Nephron progenitor cell (in vitro differentiated cells): Measurements from ENCODE around the gene CRYBA4.

Experiments used
- DNase-seq: peaks from one replicate; pipeline ENCODE4 v3.0.0; 2021
- H3K27ac Mint-ChIP-seq: 2 replicates; pipeline ENCODE4 v1.8.0; 2021; ENCODE audit warnings: mild to moderate bottlenecking, moderate library complexity, mixed read lengths
- H3K27me3 Mint-ChIP-seq: 2 replicates; pipeline ENCODE4 v1.8.0; 2021; ENCODE audit warnings: mild to moderate bottlenecking, low read depth, mixed read lengths; ENCODE audit not compliant: poor library complexity
- H3K36me3 Mint-ChIP-seq: 2 replicates; pipeline ENCODE4 v1.8.0; 2021; ENCODE audit warnings: low read depth, mixed read lengths
- H3K4me1 Mint-ChIP-seq: 2 replicates; pipeline ENCODE4 v1.8.0; 2021; ENCODE audit warnings: mixed read lengths
- H3K4me3 Mint-ChIP-seq: 2 replicates; pipeline ENCODE4 v1.8.0; 2021; ENCODE audit warnings: mild to moderate bottlenecking, moderate library complexity, mixed read lengths
- H3K9me3 Mint-ChIP-seq: 2 replicates; pipeline ENCODE4 v1.8.0; 2021; ENCODE audit warnings: mild to moderate bottlenecking, moderate library complexity, mixed read lengths
- CTCF ChIP-seq: fragments of 200-600 bp; sonication (generic); IDR thresholded peaks from 2 replicates; pipeline ENCODE4 v1.5.0; 2021; ENCODE audit warnings: antibody characterized with exemption

The CRYBA4 gene

GRCh38 chr22:26579331-26579886, 42.4 kb upstream of the CRYBA4 start:
- no peak for TF ChIP-seq CTCF
- peaks cover 16% of the 10 kb centered on the region for H3K36me3 Mint-ChIP-seq
- H3K4me3 Mint-ChIP-seq = no peak overlapping the region
- peaks cover 8% of the 10 kb centered on the region for H3K27me3 Mint-ChIP-seq
- no peaks in the 10 kb centered on the region for H3K9me3 Mint-ChIP-seq
- DNase-seq = no peak
- peaks cover 36% of the 10 kb centered on the region for H3K4me1 Mint-ChIP-seq
- H3K27ac Mint-ChIP-seq = peak overlapping the region; percentile 11

GRCh38 chr22:26580240-26580962, 41.4 kb upstream of the CRYBA4 start:
- peaks cover 16% of the 10 kb centered on the region for H3K36me3 Mint-ChIP-seq
- peak overlapping the region; percentile 6 for H3K27ac Mint-ChIP-seq
- no peaks in the 10 kb centered on the region for H3K9me3 Mint-ChIP-seq
- no peak for TF ChIP-seq CTCF
- DNase-seq = no peak
- H3K4me1 Mint-ChIP-seq = peaks cover 32% of the 10 kb centered on the region
- no peak overlapping the region for H3K4me3 Mint-ChIP-seq
- H3K27me3 Mint-ChIP-seq = peaks cover 8% of the 10 kb centered on the region

GRCh38 chr22:26581026-26581425, 40.7 kb upstream of the CRYBA4 start:
- Mint-ChIP-seq H3K4me1 (peaks cover 30% of the 10 kb centered on the region), H3K36me3 (peaks cover 16% of the 10 kb centered on the region), H3K27me3 (peaks cover 8% of the 10 kb centered on the region), H3K9me3 (no peaks in the 10 kb centered on the region), H3K27ac (peak overlapping the region; percentile 6), H3K4me3 (no peak overlapping the region)
- no peak for DNase-seq
- no peak for TF ChIP-seq CTCF

GRCh38 chr22:26581633-26582168, 40.1 kb upstream of the CRYBA4 start:
- peaks cover 8% of the 10 kb centered on the region for H3K27me3 Mint-ChIP-seq
- peak overlapping the region; percentile 61 for H3K27ac Mint-ChIP-seq
- DNase-seq = no peak
- no peak for TF ChIP-seq CTCF
- no peaks in the 10 kb centered on the region for H3K9me3 Mint-ChIP-seq
- peaks cover 10% of the 10 kb centered on the region for H3K36me3 Mint-ChIP-seq
- H3K4me1 Mint-ChIP-seq = peaks cover 24% of the 10 kb centered on the region
- H3K4me3 Mint-ChIP-seq = no peak overlapping the region

GRCh38 chr22:26584010-26584409, 37.8 kb upstream of the CRYBA4 start:
- no peak for DNase-seq
- Mint-ChIP-seq H3K9me3 (peaks cover 10% of the 10 kb centered on the region), H3K27me3 (peaks cover 9% of the 10 kb centered on the region), H3K4me1 (peaks cover 19% of the 10 kb centered on the region), H3K27ac (no peak overlapping the region), H3K4me3 (no peak overlapping the region), H3K36me3 (peaks cover 13% of the 10 kb centered on the region)
- TF ChIP-seq CTCF = no peak
